ENCODE measurements around the gene SPEG.

SPEG gene

GRCh38 chr2:219538504-219538951, 103.9 kb downstream of the SPEG start:
- DNase-seq, result no peak

- DNase-seq, result no peak
These were observed 104.5 kb downstream of the SPEG start for GRCh38 chr2:219538956-219539788.

DNA sequence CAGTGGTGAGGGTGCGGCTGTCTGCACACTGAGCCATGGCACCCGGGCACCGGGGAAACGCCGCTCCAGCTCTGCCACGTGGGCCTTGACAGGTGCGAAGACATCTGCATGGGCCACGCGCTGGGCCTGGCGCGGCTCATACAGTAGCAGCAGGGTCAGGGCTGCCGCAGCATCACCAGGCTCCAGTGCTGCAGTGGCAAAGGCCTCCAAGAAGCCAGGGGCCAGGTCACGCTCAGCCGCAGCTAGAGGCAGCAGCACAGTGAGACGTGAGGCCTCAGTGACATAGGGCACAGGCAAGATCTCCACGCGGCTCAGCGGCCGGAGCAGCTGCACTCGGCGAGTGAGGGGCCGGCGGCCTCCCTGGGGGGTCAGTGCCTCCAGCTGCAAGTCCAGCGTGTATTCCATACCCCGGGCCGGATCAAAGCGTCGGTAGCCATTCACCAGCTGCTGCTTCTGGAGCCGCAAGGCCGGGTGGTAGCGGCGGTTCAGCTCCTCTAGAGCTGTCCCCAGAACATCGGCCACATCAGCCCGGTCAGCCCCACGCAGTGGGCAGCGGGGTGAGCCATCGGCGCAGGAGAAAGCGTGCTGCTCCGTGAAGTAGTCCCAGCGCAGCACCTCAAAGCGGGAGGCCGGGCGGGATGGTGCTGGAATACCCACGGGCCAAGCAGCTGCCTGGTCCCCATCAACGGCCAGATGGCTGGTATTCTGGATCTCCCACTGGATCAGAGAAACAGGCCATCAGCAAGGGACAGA, 105.5 kb downstream of the SPEG start:
- DNase-seq, result no peak

DNA sequence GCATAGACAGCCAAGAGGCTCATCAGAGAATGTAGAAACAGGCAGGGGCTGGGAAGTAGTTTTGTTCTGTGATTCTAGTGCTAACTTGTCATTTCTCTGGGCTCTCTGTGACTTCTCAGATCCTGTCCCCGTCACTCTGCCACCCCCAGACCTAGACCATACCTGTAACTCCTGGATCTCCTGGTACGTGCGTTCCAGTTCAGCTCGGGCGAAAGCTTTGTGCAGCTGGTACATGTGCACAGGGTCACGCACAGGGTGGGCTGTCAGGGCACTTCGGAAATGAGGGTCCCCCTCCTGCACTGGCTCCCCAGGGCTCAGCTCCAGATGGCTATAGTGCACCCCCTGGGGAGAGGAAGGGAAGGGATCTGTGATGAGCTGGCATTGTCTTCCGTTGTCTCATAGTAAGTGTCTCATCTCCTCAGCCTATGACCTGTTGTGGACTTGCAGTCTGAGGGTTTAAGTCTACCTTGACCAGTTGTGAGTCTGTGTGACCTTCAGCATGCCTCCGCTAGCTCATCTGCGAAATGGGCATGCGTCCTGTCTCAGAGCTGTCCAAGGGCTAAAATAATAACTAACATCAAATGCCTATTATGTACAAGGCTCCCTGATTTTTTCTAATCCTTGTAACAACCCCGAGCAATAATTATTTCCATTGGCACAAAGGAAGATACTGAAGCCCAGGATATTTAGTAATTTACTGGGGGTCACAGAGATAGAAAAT, 106.3 kb downstream of the SPEG start:
- DNase-seq, result no peak

GRCh38 chr2:219541611-219542180, 107.1 kb downstream of the SPEG start:
- DNase-seq, result peak; percentile 83 to 88

GRCh38 chr2:219542931-219543595, 108.4 kb downstream of the SPEG start:
- DNase-seq, result no peak

DNA sequence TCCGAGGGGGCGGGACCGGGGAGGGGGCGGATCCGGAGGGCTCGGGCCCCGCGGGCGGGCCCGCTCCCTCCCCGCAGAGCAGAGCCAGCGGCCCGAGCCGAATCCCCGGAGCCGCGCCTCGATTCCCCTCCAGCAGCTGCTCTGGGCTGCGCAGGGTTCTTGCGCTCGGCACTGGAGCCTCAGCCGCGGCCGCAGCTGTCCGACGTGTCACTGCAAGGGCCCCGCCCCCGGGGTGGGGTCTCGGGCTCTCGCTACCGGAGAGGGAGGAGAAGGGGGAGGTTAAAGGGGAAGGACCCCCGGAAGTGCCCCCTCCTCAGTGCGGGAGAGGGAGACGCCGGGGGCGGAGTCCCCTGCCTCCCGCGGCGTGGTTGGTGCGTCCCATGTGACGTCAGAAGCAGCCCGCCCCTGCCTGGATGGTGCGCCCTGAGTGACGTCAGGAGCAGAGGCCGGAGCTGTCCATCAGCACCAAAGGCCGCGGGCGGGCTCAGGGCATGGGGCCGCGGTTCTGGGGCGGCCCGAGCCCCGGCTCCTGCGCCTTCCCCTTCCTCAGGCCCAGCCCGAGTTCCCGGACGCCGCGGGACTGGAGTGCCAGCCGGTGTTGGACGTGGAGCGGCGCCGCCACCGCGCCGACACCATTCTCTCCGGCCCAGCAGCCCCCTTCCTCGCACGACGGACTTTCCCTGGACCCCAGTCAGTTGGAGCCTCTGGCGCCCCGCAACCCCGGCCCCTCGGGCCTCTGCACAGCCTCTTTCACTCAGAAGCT, 109.1 kb downstream of the SPEG start, which contains the start of the genes CHPF and TMEM198:
Gene CHPF (minus strand): TSS at position 214 of the 763 bp plus-strand sequence. CDS start 271 bp downstream, outside the sequence.
Gene TMEM198 (plus strand): TSS at position 433 of the 763 bp plus-strand sequence. CDS start 700 bp downstream, outside the sequence.
- DNase-seq, result peak; percentile 90 to 91

GRCh38 chr2:219544567-219544966, 109.9 kb downstream of the SPEG start:
- DNase-seq, result no peak

DNA sequence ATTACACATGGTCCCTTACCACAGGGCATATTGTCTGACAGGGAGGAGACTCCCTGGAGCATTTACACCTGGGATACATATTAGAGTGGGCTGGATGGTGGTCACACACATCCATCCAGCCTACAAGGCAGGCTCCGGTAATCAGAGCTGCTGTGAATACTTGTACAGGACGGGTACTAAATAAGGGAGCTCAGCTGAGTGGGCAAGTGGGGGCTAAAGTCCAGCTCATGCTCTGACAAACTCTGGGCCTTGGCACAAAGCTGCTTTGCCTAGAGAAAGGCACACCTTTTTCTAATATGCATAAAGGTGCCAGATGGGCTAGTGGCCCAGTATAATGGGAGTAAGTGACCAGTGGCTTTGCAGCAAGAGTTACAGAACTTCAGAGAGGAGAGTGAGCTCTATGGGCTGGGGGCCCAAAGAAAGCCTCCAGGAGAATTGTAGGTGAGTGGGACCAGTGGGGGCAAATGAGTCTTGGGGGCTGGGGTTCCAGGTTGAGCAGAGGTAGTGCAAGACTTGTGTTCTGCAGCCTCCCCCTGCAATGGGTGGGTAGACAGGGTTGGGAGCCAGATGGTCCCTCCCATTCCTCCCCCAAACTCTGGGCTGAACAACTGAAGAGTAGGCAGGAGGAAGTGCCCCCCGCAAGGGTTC, 110.8 kb downstream of the SPEG start:
- DNase-seq, result no peak

DNA sequence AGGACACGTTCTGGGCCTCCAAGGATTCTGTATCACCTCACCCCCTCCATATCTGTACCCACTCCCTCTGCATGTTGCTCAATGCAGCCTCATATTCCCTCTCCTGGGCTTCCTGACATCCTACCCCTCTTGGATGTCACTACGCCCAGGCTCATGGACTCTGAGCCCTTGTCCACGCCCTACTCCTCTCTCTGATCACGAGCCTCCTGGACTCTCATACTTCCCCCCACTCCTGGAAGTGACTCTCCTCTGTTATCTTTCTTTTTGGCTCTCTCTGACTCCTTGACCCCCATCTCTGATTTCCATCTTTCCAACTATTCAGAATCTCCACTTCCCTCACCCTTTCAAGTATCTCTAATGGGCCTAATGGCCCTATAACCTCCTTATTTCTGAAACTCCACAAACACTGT, 111.3 kb downstream of the SPEG start:
- no peak for DNase-seq

GRCh38 chr2:219547621-219548020, 113.0 kb downstream of the SPEG start:
- DNase-seq, result no peak
